GM13976 (cell line): ENCODE data around the gene PIP5KL1.

Experiments
- DNase-seq: peaks from one replicate; pipeline ENCODE4 v3.0.0; 2012; ENCODE audit warnings: low spot score
- in situ Hi-C: fragments of 300-500 bp; cut with MboI; formaldehyde crosslinking; loops from one replicate; pipeline ENCODE4 v1.12.0; 2022; ENCODE audit warnings: low sequenced_read_pairs, mixed read lengths, inconsistent platforms; ENCODE audit not compliant: unreplicated experiment
- TF ChIP-seq, protein P1 (sequence below): IDR thresholded peaks from 2 replicates; pipeline ENCODE4 v1.5.1; 2012; ENCODE audit warnings: borderline replicate concordance, mild to moderate bottlenecking; ENCODE audit not compliant: insufficient read depth; ENCODE audit errors: extremely low read depth, missing control alignments, control extremely low read depth

PIP5KL1 gene

DNA sequence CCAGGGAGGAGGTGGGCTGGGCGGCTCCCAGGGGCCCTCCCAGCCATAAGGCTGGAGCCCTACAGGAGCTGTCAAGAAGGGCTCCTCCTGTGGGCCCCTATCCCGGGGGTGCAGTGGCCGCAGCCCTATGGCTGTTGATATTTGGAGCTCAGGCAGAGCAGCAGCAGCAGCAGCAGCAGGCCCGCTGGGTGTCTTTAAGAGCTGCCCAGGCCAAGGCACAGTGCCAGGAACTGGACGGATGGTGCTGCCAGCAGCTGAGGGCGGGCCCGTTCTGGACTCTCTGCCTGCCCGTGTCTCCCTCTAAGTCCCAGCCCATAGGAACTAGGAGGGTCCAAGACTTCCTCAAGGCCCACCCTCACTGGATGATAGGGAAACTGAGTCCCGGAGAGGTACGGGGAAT is 56.7 kb downstream of the PIP5KL1 start:
- TF ChIP-seq, protein P1, sequence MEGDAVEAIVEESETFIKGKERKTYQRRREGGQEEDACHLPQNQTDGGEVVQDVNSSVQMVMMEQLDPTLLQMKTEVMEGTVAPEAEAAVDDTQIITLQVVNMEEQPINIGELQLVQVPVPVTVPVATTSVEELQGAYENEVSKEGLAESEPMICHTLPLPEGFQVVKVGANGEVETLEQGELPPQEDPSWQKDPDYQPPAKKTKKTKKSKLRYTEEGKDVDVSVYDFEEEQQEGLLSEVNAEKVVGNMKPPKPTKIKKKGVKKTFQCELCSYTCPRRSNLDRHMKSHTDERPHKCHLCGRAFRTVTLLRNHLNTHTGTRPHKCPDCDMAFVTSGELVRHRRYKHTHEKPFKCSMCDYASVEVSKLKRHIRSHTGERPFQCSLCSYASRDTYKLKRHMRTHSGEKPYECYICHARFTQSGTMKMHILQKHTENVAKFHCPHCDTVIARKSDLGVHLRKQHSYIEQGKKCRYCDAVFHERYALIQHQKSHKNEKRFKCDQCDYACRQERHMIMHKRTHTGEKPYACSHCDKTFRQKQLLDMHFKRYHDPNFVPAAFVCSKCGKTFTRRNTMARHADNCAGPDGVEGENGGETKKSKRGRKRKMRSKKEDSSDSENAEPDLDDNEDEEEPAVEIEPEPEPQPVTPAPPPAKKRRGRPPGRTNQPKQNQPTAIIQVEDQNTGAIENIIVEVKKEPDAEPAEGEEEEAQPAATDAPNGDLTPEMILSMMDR = no peak
- no peak for DNase-seq
- in situ Hi-C loops = no loop called here

- TF ChIP-seq, protein P1 = no peak
- in situ Hi-C loops = no loop called here
- DNase-seq = no peak
Observed at GRCh38 chr9:127873223-127873691, 57.3 kb downstream of the PIP5KL1 start.

- TF ChIP-seq, protein P1 = no peak
- in situ Hi-C loops = no loop called here
- no peak for DNase-seq
Observed at GRCh38 chr9:127872369-127873222, 58.0 kb downstream of the PIP5KL1 start.

GRCh38 chr9:127871531-127871930 is 59.0 kb downstream of the PIP5KL1 start:
- DNase-seq = no peak
- in situ Hi-C loops = no loop called here
- TF ChIP-seq, protein P1 = no peak

DNA sequence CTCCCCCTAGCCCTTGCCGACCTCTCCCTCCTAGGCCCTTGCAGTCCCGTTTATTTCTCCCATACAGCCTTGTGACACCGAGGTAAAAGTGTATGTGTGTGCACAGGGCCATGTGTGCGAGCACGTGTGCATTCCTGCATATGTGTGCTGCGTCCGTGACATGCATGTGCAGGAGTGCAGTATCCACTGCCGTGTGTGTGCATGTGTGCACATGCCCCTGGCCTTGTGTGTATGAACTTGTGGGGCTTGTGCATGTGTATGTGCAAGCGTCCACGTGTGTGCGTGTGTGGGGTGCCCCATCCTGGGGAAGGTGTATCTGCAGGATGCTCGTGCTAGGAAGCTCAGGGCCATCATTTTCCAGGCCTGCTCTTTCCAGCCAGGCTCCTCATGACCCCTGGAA is 59.7 kb downstream of the PIP5KL1 start:
- in situ Hi-C loops = no loop called here
- DNase-seq = no peak
- TF ChIP-seq, protein P1 = no peak
